ENCODE measurements around the gene UBE2Q1.

The UBE2Q1 gene

DNA sequence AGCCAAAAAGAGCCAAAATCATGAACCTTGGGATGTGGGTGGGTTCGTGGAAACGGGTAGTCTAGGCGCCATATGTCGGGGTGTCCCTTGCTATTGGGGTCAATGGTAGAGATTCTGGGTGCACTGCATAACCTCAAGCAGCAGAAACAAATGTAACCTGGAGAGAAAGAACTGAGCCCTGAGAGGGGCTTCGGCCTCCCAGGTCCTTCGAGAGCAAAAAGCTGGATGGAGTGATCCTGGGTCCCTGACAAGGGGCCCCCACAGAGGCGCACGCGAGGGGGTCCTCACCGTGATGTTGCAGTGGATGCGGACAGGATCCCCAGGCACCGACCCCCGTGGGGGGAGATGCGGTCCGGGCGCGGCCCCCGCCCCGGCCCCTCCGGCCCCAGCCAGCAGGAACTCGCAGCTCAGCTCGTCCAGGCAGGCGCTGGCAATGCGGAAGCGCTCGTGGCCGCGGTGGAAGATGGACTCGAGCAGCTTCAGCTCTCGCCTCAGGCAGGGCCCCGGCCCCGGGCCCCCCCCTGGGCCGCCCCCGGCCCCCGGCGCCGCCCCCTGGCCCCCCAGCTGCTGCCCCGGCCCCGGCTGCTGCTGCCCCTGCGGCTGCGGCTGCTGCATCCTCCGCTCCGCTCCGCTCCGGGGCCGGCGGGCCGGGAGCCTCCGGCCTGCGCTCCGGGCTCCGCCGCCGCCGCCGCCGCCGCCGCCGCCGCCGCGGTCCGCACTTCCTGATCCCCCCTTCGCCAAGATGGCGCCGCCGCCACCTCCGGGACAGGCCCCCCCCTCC, at the start of gene UBE2Q1:
Gene UBE2Q1 (minus strand): TSS at position 724 of the 781 bp plus-strand sequence. CDS start 109 bp downstream, at position 615.
- no peak for DNase-seq (ENCODE audit: low read depth, low spot score)
- peak within 1 kb of the TSS; percentile 84 for H3K27ac ChIP-seq

DNA sequence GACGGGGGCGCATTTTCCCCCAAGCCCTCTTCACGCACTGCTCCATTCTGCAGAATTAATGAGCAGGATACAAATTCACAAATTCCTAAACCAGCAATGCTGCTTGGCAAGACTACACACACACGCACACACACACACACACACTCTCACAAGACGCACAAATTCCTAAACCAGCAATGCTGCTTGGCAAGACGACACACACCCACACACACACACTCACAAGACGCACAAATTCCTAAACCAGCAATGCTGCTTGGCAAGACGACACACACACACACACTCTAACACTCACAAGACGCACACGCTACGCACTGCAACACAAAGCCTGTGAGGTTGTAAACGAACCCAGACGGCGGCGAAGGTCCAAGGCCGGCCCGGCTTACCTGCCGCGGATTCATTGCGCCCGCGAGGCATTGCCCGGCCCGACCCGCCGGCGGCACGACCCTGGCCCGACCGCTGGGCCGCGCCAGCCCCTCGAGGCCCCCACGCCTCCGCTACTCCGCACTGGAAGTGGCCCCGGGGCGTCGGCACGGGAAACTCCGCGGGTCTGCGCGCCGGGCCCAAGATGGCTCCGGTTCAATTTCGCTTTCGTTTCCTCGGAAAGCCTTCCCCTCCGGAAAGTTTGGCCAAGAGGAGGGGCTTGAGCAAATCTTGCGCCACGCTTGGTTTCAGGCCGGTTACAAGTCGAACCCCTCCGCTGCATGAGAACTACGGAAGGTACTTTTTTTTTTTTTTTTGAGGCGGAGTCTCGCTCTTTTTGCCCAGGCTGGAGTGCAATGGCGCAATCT, 49.3 kb upstream of the UBE2Q1 start, which contains the start of gene ADAR:
Gene ADAR (minus strand): TSS at position 578 of the 788 bp plus-strand sequence. CDS start 180 bp downstream, at position 398.
- peak within 1 kb of the TSS; percentile 86 for H3K27ac ChIP-seq
- DNase-seq (ENCODE audit: low read depth, low spot score) = peak; percentile 94

DNA sequence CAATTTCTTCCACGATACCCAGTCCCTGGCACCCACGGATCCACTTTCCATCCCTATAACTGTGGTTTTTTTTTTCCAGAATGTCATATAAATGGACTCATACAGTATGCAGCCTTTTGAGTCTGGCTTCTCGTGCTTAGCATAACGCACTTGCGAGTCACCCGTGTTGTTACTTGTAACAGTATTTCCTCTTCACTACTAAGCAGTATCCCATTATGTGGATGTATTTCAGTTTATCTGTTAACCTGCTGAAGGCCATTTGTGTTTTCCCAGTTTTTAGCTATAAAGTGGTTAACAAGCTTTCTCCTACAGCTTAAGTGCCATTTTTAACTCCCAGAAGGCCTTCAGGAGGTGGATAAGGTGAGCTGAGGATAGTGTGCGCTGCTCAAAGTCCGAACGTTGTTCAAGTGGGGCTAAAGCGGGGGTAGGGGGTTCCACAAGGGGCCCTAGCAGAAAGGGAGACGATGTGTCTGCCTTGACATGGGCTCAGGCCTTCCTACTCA, 48.7 kb upstream of the UBE2Q1 start:
- H3K27ac ChIP-seq = peak overlapping the region; percentile 86
- DNase-seq (ENCODE audit: low read depth, low spot score) = no peak

DNA sequence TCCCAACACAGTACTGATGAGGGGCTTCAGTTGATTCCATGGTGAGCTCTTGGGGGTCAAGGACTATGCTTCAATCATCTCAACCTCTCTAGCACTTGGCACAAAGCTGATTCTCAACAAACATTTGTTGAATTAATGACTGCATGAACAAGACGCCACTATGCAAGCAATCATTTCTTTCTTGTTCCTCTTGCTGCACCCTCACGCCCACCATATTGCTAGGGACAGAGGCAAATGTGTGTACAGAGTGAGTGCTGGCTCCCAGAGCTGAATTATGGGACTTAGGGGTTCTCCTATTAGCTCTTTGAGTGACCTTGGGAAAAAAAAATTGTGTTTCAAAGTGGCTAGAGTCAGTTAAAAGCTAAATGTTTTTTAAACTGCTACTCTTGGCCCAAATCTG, 47.1 kb upstream of the UBE2Q1 start:
- no peak overlapping the region for H3K27ac ChIP-seq
- no peak for DNase-seq (ENCODE audit: low read depth, low spot score)

DNA sequence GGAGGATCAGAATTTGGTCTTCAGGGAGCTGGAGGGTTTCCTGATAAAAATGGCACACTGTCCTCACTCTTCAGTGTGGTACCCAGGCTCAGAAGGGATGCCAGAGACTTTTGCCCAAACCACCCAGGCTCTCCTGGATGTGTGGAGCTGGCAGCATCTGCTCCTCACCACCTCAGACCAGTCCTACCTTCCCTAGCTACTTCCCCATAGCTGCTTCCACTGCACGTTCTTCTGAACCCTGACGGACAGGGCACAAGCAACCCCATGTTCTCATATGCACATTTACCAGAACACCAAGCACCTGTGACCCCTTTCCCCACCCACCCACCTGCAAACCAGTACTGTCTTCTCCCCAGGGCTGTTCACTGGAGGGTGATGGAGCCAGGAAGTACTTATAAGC, 44.9 kb upstream of the UBE2Q1 start:
- no peak for DNase-seq (ENCODE audit: low read depth, low spot score)
- no peak overlapping the region for H3K27ac ChIP-seq

DNA sequence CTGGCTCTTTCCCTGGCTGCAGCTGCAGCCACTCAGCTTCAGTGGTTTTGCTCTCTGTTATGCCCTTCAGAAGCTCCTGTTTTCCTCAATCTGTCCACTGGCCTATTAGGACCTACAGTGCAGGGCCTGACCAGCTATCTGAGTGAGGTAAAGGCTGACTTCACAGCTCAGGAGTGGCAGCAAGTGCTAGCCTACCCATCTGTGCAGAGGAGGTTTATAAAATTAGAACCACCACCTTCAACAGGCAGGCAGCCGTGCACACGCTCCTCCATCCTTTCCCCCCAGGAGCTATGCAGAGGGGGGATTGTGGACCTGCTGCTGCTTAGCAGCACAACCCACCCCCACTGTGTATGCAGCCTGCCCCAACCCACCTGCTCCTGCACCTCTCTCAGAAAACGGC, 41.2 kb upstream of the UBE2Q1 start:
- DNase-seq (ENCODE audit: low read depth, low spot score) = no peak

DNA sequence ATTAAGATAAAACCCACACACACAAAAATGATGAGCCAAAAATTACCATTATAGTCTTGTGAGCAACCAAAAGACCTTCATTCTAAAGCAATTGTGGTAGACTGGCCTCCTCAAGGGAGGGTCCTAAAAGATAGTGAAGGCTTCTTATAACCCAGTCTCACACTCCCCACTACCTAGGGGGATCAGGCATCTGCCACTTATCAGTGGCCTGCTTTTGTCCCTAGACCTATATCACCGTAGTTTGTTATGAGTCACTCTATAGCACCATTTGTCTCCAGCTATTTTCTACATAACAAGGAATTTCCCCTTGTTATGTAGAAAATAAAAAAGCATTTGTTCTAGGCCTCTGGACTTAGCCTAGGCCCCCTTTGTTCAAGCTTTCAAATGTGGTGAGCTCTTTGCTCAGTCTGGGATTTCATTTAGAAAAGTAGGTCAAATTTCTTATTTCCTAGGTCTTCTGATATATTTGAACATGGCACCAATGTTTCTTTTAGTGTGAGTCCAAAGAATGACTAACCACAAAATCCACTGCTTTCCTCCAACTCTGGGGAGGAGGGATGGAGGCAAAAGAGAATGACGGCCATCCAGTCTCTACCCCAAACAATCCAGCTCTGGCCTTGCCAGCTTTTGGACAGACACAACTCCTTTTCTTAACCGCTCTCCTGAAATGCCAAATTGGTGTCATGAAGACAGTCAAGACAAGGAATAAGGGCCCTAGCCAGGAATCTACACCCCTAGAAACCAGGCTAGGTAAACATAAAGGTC, 40.6 kb upstream of the UBE2Q1 start:
- H3K27ac ChIP-seq = no peak overlapping the region
- no peak for DNase-seq (ENCODE audit: low read depth, low spot score)

More for the DNA sequence above, 41.2 kb upstream of the UBE2Q1 start:
- H3K27ac ChIP-seq = no peak overlapping the region

DNA sequence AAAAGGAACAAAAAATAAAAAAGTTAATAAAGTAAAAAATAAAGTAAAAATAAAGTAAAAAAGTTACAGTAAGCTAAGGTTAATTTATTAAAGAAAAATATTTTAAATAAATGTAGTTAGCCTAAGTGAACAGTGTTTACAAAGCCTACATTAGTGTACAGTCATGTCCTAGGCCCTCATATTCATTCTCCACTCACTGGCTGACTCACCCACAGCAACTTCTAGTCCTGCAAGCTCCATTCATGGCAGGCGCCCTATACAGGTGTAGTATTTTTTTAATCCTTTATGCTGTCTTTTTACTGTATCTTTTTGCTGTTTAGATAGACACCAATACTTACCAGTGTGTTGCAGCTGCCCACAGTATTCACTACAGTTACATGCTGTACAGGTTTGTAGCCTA, 37.2 kb upstream of the UBE2Q1 start:
- peak overlapping the region; percentile 6 for H3K27ac ChIP-seq
- DNase-seq (ENCODE audit: low read depth, low spot score) = peak; percentile 36

DNA sequence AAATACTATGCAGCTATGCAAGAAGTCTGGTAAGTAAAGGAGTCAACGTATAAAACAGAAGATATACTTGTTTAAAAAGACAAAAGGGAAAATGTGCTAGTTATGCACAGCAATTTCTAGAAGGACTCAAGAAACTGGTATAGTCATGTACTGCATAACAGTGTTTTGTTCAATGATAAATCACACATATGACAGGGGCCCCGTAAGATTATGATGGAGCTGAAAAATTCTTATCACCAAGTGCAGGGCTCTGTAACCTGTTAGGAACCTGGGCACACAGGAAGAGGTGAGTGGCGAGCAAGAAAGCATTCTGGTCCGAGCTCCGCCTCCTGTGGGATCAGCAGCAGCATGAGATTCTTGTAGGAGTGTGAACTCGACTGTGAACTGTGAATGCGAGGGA, 36.3 kb upstream of the UBE2Q1 start:
- no peak for DNase-seq (ENCODE audit: low read depth, low spot score)
- no peak overlapping the region for H3K27ac ChIP-seq

DNA sequence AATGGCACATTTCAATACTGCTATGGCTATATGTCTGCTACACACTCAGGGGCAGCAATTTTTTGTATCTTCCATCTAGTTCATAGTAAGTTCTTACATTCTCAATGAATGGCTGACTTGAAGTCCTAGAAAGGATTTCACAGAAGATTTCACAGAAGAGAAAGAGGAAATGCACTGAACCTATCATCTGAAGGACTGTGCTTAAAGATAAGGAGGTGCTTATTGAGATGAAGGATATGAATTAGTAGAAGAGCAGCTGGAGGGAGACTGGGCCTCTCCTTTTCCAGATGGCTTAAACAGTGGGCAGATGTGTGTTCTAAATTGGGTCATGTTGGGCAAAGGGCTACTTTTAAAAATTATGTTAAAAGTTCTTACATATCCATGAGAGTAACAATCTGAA, 34.9 kb upstream of the UBE2Q1 start:
- no peak for DNase-seq (ENCODE audit: low read depth, low spot score)
- H3K27ac ChIP-seq = no peak overlapping the region

DNA sequence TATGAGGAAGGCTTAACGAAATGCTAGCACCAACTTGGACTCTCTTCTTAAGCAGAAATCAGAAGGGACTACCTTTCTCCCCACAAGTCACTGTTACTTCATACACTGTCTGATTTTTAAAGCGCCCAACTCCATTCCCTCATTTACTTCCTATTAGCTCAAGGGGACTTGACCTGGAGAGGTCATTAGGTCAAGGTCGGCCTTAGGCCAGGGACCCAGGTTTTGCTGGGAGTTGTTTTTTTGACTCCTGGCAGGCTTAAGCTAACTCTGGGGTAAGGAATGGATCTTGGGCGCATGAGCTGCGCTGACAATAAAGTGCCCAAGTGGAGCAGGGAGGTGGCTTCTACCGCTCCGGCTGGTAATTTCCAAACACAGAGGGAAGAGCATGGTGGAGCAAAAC, 32.7 kb upstream of the UBE2Q1 start:
- DNase-seq (ENCODE audit: low read depth, low spot score) = no peak
- H3K27ac ChIP-seq = no peak overlapping the region

DNA sequence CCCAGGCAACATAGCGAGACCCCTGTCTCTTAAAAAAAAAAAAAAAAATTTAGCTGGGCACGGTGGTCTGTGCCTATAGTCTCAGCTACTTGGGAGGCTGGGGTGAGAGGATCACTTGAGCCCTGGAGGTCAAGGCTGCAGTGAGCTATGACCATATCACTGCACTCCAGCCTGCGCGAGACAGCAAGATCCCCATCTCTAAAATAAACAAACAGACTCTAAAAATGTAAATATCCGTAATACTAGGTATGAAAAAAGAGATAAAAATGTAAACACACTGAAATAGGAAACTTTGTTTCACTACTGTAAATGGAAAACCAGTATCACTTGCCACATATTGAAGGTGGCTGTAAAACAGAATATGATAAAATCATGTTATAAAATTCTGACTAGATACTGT, 32.3 kb upstream of the UBE2Q1 start:
- DNase-seq (ENCODE audit: low read depth, low spot score) = no peak
- H3K27ac ChIP-seq = no peak overlapping the region

DNA sequence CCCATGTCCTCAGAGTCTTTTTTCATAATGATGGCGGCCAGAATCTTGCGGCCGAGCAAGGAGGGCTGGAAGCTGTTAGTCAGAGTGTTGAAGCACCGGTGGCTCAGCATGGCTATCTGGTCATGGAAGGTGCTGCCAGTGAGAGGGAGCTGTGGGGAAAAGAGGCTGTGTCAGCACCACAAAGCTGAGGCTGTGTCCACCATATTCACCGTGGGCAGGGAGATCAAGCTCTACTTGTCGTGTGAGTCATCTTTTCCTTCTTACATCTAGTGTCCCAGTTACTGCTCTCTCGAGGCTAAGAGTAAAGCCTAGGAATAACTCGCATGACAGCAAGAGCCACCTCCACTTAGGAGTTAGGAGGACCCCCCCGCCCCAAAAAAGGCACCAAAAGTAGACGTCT, 31.3 kb upstream of the UBE2Q1 start:
- no peak overlapping the region for H3K27ac ChIP-seq
- no peak for DNase-seq (ENCODE audit: low read depth, low spot score)

DNA sequence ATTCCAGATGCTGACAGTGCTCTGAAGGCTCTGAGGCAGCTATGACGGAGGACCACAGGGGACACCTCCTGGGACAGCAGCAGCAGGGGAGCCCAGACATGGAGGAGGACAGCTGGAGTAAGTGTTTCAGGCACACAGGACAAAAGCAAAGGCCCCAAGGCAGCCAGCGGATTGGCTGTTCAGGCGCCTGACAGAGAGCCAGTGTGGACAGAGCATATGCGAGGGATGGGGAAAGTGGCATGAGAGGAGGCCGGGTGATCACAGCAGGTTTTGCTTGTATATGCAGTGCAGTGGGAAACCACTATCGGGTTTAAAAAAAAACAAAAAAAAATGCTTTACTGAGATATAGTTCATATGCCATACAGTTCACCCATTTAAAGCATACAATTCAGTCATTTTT, 28.2 kb upstream of the UBE2Q1 start:
- no peak overlapping the region for H3K27ac ChIP-seq
- DNase-seq (ENCODE audit: low read depth, low spot score) = no peak

DNA sequence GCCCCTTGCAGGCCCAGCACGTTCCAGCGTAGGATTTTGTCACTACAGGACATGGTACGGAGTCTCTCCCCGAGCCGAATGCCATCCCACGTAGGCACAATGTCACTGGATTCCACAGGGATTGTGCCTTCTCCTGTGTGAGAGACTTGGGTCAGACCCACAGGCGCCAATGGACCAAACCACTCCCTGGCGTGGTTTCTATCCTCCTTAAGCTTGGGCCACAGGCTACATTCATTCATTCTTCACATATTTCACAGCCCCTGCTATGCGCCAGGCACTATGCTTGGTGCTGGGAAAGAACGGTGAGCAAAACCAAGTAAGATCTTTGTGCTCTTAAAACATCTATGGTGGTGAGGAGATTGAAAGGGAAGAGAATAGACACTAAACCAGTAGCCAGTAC, 27.8 kb upstream of the UBE2Q1 start:
- no peak overlapping the region for H3K27ac ChIP-seq
- no peak for DNase-seq (ENCODE audit: low read depth, low spot score)

DNA sequence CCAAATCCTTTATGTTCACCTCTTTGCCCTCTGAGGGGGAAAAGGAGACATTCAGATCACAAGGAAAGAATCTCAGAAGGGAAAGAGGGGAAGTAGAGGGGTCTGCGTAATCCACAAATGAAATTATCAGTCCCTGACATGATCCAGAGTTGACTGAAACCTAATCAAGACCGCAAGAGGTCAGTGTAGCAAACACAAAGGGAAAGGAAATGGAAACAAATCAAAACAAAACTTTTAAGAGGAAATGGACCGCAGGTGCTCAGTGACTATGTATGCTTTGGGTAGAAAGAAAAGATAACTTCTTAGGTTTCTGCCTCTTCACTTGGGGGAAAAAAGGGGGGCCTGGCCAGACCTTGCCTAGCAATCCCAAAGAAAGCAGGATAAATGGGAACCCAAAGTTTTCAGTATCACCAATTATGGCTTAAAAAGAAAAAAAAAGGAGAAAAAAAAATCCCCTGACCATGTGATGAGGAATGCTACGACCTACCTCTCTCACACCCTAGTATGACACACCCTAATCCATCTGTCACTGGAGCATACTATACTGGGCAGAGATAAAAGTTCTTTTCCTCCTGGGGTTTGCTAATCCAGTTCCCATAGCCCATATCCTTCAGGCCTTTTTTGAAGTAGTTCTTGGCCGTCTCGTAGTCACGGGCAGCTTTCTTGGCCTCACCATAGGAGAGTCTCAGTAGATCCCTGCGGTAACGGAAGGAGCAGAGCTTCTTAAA, 26.0 kb upstream of the UBE2Q1 start:
- H3K27ac ChIP-seq = no peak overlapping the region
- no peak for DNase-seq (ENCODE audit: low read depth, low spot score)

DNA sequence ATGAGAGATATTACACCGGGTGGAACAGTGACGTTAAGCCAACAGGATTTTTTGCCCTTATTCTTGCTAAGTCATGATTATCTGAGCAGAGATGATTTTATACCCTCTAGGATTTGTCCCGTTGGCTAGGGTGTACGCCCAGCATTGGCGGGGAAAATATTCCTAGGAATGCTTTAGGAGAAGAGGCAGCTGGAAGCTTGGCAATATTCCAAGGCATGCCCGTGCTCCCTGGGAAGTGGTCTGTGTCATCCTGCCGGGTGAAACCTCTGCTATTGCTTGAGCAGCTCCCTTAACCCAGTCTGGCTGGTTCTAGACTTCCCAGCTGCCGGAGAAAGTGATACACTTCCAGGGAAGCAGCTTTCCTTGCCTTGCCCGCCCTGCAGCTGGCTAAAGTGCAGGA, 25.3 kb upstream of the UBE2Q1 start:
- DNase-seq (ENCODE audit: low read depth, low spot score) = no peak
- H3K27ac ChIP-seq = no peak overlapping the region

DNA sequence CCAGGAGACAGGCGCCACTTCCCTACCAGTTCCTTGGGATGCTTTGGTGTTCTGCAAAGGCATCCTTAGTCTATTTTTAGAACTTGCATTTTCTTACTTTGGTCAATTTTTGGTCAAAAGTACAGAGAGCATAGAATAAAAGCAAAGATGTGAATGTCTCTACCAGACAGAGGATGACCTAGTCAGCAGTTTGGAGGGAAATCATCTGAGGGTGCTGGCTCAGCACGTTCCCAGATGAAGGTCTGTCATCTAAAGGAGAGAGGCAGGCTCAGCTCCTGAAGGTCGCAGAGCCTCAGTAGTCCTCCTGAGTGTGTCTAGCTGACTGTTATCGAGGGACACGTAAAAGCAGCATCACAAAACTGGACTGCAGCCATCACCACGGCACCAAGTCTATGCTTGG, 24.4 kb upstream of the UBE2Q1 start:
- no peak overlapping the region for H3K27ac ChIP-seq
- no peak for DNase-seq (ENCODE audit: low read depth, low spot score)

DNA sequence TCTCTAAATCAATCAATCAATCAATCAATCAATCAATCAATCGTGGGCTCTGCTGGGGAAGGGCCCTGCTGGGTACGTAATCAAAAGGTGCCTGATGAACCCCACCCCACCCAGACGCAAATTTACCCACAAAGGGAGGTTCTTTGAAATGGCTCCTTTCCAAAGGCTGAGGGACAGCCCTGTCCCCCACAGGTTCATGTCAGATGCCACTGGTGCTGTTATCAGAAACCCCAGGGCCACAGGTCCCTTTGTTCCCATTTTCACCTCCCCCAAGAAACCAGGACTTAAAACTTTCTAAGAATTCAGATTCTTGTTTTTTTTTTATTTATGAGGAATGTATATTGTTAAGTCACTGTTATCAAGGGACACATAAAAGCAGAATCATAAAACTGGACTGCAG, 23.3 kb upstream of the UBE2Q1 start:
- no peak for DNase-seq (ENCODE audit: low read depth, low spot score)
- H3K27ac ChIP-seq = no peak overlapping the region

DNA sequence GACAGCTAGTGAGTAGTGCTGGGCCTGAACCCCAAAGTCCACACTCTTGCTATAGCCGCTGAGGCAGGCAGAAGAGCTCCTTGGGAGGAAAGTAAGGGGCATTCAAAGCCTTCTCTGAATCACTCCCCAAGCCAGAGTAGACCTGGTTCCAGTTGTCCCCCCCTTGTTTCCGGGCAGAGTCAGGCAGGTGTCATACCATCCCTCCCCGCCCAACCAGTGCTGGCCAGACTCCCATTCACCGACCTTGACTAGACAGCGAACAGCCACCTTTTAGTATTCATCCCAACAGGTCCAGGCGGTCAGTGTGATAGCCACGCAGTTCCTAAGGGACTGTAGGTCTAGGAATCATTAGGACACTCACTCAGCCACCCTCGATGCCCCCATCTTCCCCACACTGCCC, 20.9 kb upstream of the UBE2Q1 start:
- no peak for DNase-seq (ENCODE audit: low read depth, low spot score)

More for the DNA sequence above, 20.9 kb upstream of the UBE2Q1 start:
- H3K27ac ChIP-seq = no peak overlapping the region
